Endodermal cell (in vitro differentiated cells): ENCODE results near the gene NPS. TPM values are rescaled to one million over a fixed set of nuclear protein-coding genes. Genes with fewer than 3 reads are reported as not detected.

Experiments
- DNase-seq: peaks from one replicate; pipeline ENCODE4 v3.0.0-alpha.2; 2017
- H3K27ac ChIP-seq: 2 replicates; pipeline ENCODE4 v1.5.1; 2013; ENCODE audit warnings: mild to moderate bottlenecking, low read depth, low read length, moderate library complexity
- H3K27me3 ChIP-seq: 2 replicates; pipeline ENCODE4 v1.6.1; 2013; ENCODE audit warnings: mild to moderate bottlenecking, low read length, moderate library complexity; ENCODE audit not compliant: insufficient read depth, control insufficient read depth, poor library complexity, severe bottlenecking
- H3K36me3 ChIP-seq: 2 replicates; pipeline ENCODE4 v1.7.0; 2013; ENCODE audit warnings: mild to moderate bottlenecking, low read length, moderate library complexity; ENCODE audit not compliant: control insufficient read depth, insufficient read depth
- H3K4me1 ChIP-seq: one replicate; pipeline ENCODE4 v1.7.0; 2013; ENCODE audit warnings: low read length; ENCODE audit not compliant: control insufficient read depth, insufficient read depth
- H3K4me3 ChIP-seq: 2 replicates; pipeline ENCODE4 v1.5.1; 2013; ENCODE audit warnings: mild to moderate bottlenecking, low read length, moderate library complexity
- H3K9ac ChIP-seq: 2 replicates; pipeline ENCODE4 v1.6.1; 2013; ENCODE audit warnings: mild to moderate bottlenecking, low read length, moderate library complexity; ENCODE audit not compliant: poor library complexity, severe bottlenecking; ENCODE audit errors: extremely low read depth
- H3K9me3 ChIP-seq: 2 replicates; pipeline ENCODE4 v1.6.1; 2013; ENCODE audit warnings: mild to moderate bottlenecking, low read length, moderate library complexity; ENCODE audit not compliant: control insufficient read depth
- H3K27ac Mint-ChIP-seq: 2 replicates; pipeline ENCODE4 v1.8.0; 2020; ENCODE audit warnings: mixed read lengths
- H3K27me3 Mint-ChIP-seq: 2 replicates; pipeline ENCODE4 v1.8.0; 2021; ENCODE audit warnings: mild to moderate bottlenecking, mixed read lengths; ENCODE audit not compliant: insufficient read depth
- H3K36me3 Mint-ChIP-seq: 2 replicates; pipeline ENCODE4 v1.8.0; 2020; ENCODE audit warnings: low read depth, mixed read lengths
- H3K4me1 Mint-ChIP-seq: 2 replicates; pipeline ENCODE4 v1.8.0; 2020; ENCODE audit warnings: mixed read lengths
- H3K4me3 Mint-ChIP-seq: 2 replicates; pipeline ENCODE4 v1.8.0; 2020; ENCODE audit warnings: mild to moderate bottlenecking, moderate library complexity, mixed read lengths
- H3K9me3 Mint-ChIP-seq: 2 replicates; pipeline ENCODE4 v1.8.0; 2020; ENCODE audit warnings: mild to moderate bottlenecking, mixed read lengths
- whole genome bisulfite sequencing, 2 experiments: methylation state at CpG; one replicate each; pipeline versions ENCODE4 v1.1.5 to v1.1.7; 2013; ENCODE audit warnings: missing lambda C conversion rate in 2 of 2, mixed read lengths in 1 of 2; ENCODE audit not compliant: insufficient coverage in 1 of 2, insufficient read length in 1 of 2; 5-methylcytosine and 5-hydroxymethylcytosine counted together
- total RNA-seq, 2 donors: library from RNA; stranded (reverse); fragmentation: NEBNext Ultra II Directional in 1 of 2; extraction: Animal tissue kit (Norgen Biotek cat#: 25700) in 1 of 2; gene quantifications; 2 replicates in 1 of 2; 3 replicates in 1 of 2; pipeline ENCODE4 v1.2.1, GENCODE V29; 2021
- TF ChIP-seq, protein P1 (sequence below): fragments of 200-600 bp; sonication (generic); conservative IDR thresholded peaks from 2 replicates; pipeline ENCODE4 v1.5.0; 2021; ENCODE audit warnings: antibody characterized with exemption, mild to moderate bottlenecking

NPS gene
- total RNA-seq, 2 donors from 2014 or later, result not detected

DNA sequence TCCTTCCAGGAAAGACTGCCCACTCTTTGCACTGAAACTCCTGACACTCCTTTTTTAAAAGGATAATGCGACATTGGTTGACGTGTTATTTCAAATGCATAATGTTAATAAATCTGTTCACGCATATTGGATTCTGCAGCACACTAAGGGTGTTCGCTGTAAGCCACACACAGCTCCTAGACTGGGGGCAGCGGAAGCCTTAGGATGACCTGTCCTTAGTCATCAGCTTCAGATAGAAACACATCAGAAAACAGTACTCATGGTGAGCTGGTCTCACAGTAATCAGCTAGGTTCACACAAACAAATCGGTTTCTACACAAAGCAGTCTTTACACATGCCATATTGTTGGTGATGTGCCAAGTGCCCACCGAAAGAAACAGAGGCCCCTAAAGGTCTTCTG is 4.3 kb downstream of the NPS start:
- H3K4me1 ChIP-seq, result no peaks in the 10 kb centered on the region
- Mint-ChIP-seq H3K27ac (no peak overlapping the region), H3K27me3 (peaks cover 6% of the 10 kb centered on the region), H3K9me3 (no peaks in the 10 kb centered on the region), H3K4me3 (no peak overlapping the region), H3K4me1 (no peaks in the 10 kb centered on the region), H3K36me3 (no peaks in the 10 kb centered on the region)
- no peak for DNase-seq
- 88% methylated on average over 4 to 7 of the region's 7 CpGs for whole genome bisulfite sequencing, 2 experiments
- TF ChIP-seq, protein P1, sequence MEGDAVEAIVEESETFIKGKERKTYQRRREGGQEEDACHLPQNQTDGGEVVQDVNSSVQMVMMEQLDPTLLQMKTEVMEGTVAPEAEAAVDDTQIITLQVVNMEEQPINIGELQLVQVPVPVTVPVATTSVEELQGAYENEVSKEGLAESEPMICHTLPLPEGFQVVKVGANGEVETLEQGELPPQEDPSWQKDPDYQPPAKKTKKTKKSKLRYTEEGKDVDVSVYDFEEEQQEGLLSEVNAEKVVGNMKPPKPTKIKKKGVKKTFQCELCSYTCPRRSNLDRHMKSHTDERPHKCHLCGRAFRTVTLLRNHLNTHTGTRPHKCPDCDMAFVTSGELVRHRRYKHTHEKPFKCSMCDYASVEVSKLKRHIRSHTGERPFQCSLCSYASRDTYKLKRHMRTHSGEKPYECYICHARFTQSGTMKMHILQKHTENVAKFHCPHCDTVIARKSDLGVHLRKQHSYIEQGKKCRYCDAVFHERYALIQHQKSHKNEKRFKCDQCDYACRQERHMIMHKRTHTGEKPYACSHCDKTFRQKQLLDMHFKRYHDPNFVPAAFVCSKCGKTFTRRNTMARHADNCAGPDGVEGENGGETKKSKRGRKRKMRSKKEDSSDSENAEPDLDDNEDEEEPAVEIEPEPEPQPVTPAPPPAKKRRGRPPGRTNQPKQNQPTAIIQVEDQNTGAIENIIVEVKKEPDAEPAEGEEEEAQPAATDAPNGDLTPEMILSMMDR, result no peak
- no peaks in the 10 kb centered on the region for H3K27me3 ChIP-seq
- H3K9me3 ChIP-seq, result no peaks in the 10 kb centered on the region
- H3K4me3 ChIP-seq, result no peak overlapping the region
- H3K27ac ChIP-seq, result no peak overlapping the region
- H3K36me3 ChIP-seq, result no peaks in the 10 kb centered on the region
- no peak overlapping the region for H3K9ac ChIP-seq

DNA sequence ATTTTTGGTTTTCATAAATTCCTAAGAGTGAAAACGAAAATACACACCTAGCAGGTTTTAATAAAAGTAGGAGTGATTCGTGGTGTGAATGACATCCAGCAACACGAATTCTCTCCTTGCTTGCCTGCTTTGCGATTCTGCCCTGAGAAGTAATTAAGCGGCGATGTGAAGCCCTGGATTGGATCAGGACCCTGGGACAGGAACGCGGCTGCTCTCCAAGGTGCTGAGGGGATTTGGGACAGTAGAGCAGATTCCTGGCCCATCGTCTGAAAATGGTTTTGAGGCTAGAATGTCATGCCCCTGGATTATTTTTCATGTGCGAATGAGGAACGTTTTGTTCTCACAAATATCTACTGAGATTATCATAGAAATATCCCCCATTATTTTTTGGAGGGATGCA is 7.8 kb downstream of the NPS start:
- Histone ChIP-seq H3K9ac (no peak overlapping the region), H3K9me3 (no peaks in the 10 kb centered on the region), H3K27ac (no peak overlapping the region), H3K36me3 (no peaks in the 10 kb centered on the region), H3K4me1 (no peaks in the 10 kb centered on the region), H3K27me3 (no peaks in the 10 kb centered on the region), H3K4me3 (no peak overlapping the region)
- TF ChIP-seq, protein P1, result no peak
- Mint-ChIP-seq H3K36me3 (no peaks in the 10 kb centered on the region), H3K9me3 (no peaks in the 10 kb centered on the region), H3K4me3 (no peak overlapping the region), H3K4me1 (no peaks in the 10 kb centered on the region), H3K27ac (no peak overlapping the region), H3K27me3 (peaks cover 5% of the 10 kb centered on the region)
- 4 to 13% methylated on average over 5 to 9 of the region's 11 CpGs for WGBS, 2 experiments
- DNase-seq, result peak; percentile 93

DNA sequence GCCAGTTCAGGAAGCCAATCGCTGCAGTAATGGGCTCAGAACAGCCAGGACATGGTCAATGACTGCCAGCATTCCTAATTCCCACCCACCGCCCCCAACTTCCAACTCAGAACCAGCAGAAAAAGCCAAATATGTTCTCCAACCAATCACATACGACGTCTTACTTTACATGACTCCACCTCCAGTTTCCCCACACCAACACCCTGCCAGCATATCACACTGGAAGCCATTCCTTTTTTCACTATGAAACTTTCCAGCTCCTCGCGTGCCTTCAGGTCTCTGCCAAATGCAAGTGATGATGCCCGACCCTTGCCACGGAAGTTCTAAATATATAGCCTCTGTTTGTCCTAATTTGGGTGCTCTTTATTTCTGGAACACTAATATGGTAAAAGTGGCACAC is 12.5 kb downstream of the NPS start:
- H3K36me3 Mint-ChIP-seq, result no peaks in the 10 kb centered on the region
- no peak overlapping the region for H3K4me3 Mint-ChIP-seq
- H3K27ac ChIP-seq, result no peak overlapping the region
- H3K9me3 ChIP-seq, result no peaks in the 10 kb centered on the region
- DNase-seq, result no peak
- no peaks in the 10 kb centered on the region for H3K36me3 ChIP-seq
- H3K27me3 ChIP-seq, result no peaks in the 10 kb centered on the region
- no peak overlapping the region for H3K27ac Mint-ChIP-seq
- H3K4me3 ChIP-seq, result no peak overlapping the region
- WGBS, 2 experiments, result 70 to 73% methylated on average over 7 to 8 of the region's 8 CpGs
- no peaks in the 10 kb centered on the region for H3K27me3 Mint-ChIP-seq
- TF ChIP-seq, protein P1, result no peak
- H3K4me1 ChIP-seq, result no peaks in the 10 kb centered on the region
- H3K9ac ChIP-seq, result no peak overlapping the region
- H3K9me3 Mint-ChIP-seq, result no peaks in the 10 kb centered on the region
- H3K4me1 Mint-ChIP-seq, result no peaks in the 10 kb centered on the region
